ENCODE results near the gene NHSL2. TPM values are rescaled to one million over a fixed set of nuclear protein-coding genes. Genes with fewer than 3 reads are reported as not detected.

NHSL2 gene
- polyA plus RNA-seq, 1 of the 3 experiments (the other 2 are of a cell fraction): 0.61 TPM

DNA sequence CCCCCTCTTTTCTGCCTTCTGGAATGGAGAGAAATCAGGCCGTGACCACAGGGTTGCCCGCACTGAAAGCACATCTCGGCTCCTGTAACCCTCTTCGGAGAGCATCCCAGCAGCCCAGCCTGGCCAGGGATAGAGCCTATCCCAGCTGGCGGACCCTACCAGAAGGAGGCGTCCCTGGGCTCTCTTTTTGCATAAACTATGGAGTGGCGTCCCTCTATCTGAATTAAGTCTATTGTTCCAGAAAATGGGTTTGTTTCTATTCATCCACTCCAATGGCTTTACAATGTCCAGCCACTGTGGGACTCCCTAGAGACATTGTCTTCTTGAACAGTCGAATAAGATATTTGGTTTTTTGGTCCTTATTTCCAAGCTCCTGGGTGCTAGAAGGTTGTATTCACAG is 689 bp upstream of the NHSL2 start:
- H3K4me3 ChIP-seq (ENCODE audit: low read depth in 2 of 2, low read length in 1 of 2): no peak overlapping the region
- no peak overlapping the region for H2AFZ ChIP-seq (ENCODE audit: low read depth)
- H3K27me3 ChIP-seq (ENCODE audit: insufficient read depth): peaks cover 47% of the 10 kb centered on the region
- H3K79me2 ChIP-seq (ENCODE audit: insufficient read depth): no peaks in the 10 kb centered on the region
- TF ChIP-seq TCF12 (IDR thresholded peaks at IDR 0.05) (no peak), FOXJ3 (CRISPR knock-in tag; IDR thresholded peaks at IDR 0.05) (no peak), SMC3 (IDR thresholded peaks at IDR 0.05; ENCODE audit: low read depth, low read length) (no peak), NFIC (IDR thresholded peaks at IDR 0.05; ENCODE audit: borderline replicate concordance) (no peak), MXI1 (IDR thresholded peaks at IDR 0.05; ENCODE audit: low read depth, low read length) (no peak), TEAD4 (IDR thresholded peaks at IDR 0.05; ENCODE audit: borderline replicate concordance, insufficient read depth) (no peak), RCOR1 (IDR thresholded peaks at IDR 0.05; ENCODE audit: low read length) (no peak), YY1 (IDR thresholded peaks at IDR 0.05; ENCODE audit: low read depth) (no peak), RFX5 (IDR thresholded peaks at IDR 0.05; ENCODE audit: low read length) (no peak), GATA2 (CRISPR knock-in tag; IDR thresholded peaks at IDR 0.05) (no peak)
- H3K27ac ChIP-seq (ENCODE audit: low read depth in 2 of 2, low read length in 1 of 2): no peak overlapping the region
- WGBS (ENCODE audit: low lambda C conversion rate): 13% methylated on average over 4 of the region's 8 CpGs
- H3K9me3 ChIP-seq: no peaks in the 10 kb centered on the region
- H3K36me3 ChIP-seq (replicated peaks in 1 of 2; ENCODE audit: control insufficient read depth in 1 of 2, insufficient read depth in 2 of 2, low read length in 1 of 2): no peaks in the 10 kb centered on the region
- H4K20me1 ChIP-seq (ENCODE audit: insufficient read depth): no peaks in the 10 kb centered on the region
- DNase-seq: no peak
- no peak overlapping the region for H3K9ac ChIP-seq
- no peaks in the 10 kb centered on the region for H3K4me1 ChIP-seq (ENCODE audit: control insufficient read depth in 1 of 2, insufficient read depth in 2 of 2, low read depth in 1 of 2, low read length in 1 of 2)
- H3K9me2 ChIP-seq: no peaks in the 10 kb centered on the region
- ChIA-PET POLR2A (no interaction called here), CTCF (interaction anchor here (0.7 to 1.5 kb wide), 5 partner anchors 10 to 135 kb away, joined by 3 to 4 read pairs (median 3); no protein-coding TSS in a partner anchor)
- H3K4me2 ChIP-seq: no peak overlapping the region
- H3F3A ChIP-seq (replicated peaks; ENCODE audit: insufficient read depth): no peaks in the 10 kb centered on the region

DNA sequence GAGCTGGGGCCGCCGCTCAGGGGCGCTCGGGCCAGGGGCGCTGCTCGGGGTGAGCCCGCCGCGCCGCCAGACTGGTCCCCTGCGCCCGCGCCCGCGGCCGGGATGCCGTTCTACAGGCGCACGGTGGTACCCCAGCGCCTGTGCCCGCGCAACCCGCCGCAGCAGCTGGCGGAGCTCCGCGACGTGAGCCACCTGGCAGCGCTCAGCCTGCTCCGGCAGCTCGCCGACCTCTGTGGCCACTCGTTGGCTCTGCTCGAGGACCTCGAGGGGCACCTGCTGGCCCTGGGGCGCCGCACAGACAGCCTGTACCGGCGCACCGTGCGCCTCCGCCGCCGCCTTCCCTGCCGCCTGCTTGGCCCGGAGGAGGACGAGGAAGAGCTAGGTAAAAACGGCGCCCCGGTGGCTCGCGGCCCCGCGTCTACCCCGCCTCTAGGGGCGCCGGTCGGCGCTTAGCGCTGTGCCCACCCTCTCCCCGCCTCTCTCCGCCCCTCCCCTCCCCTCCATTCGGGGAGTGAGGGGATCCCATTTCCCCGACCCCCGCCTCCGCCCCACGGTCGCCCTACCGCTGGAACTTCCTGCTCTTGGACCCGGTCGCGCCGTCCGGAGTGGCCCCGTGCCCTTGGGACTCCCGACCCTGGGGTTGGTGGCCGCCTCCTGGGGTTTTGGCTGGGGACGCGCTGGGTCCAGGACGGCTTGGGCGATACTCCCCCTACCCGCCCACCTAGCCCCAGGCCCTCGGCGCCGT is 513 bp downstream of the NHSL2 start:
- Histone ChIP-seq H3K27me3 (ENCODE audit: insufficient read depth) (peaks cover 47% of the 10 kb centered on the region), H3F3A (replicated peaks; ENCODE audit: insufficient read depth) (no peaks in the 10 kb centered on the region), H3K9ac (no peak overlapping the region), H2AFZ (ENCODE audit: low read depth) (no peak overlapping the region), H3K4me3 (ENCODE audit: low read depth in 2 of 2, low read length in 1 of 2) (no peak overlapping the region; a peak in 1 of 4 replicates), H3K4me2 (no peak overlapping the region), H3K36me3 (replicated peaks in 1 of 2; ENCODE audit: control insufficient read depth in 1 of 2, insufficient read depth in 2 of 2, low read length in 1 of 2) (no peaks in the 10 kb centered on the region), H4K20me1 (ENCODE audit: insufficient read depth) (no peaks in the 10 kb centered on the region), H3K9me2 (no peaks in the 10 kb centered on the region), H3K79me2 (ENCODE audit: insufficient read depth) (no peaks in the 10 kb centered on the region), H3K27ac (ENCODE audit: low read depth in 2 of 2, low read length in 1 of 2) (no peak overlapping the region), H3K4me1 (ENCODE audit: control insufficient read depth in 1 of 2, insufficient read depth in 2 of 2, low read depth in 1 of 2, low read length in 1 of 2) (no peaks in the 10 kb centered on the region), H3K9me3 (no peaks in the 10 kb centered on the region)
- ChIA-PET POLR2A (no interaction called here), CTCF (interaction anchor here (0.8 to 1.5 kb wide), 4 partner anchors 8 to 119 kb away, joined by 3 to 4 read pairs (median 4); no protein-coding TSS in a partner anchor)
- TF ChIP-seq JUND (IDR thresholded peaks at IDR 0.05): no peak
- no peak for TF ChIP-seq CTCF (IDR thresholded peaks at IDR 0.05)
- no peak for TF ChIP-seq FOXM1 (IDR thresholded peaks at IDR 0.05; ENCODE audit: low read depth)
- no peak for TF ChIP-seq RFX5 (IDR thresholded peaks at IDR 0.05; ENCODE audit: low read length)
- TF ChIP-seq FOXJ3 (CRISPR knock-in tag; IDR thresholded peaks at IDR 0.05): no peak
- TF ChIP-seq RAD21 (IDR thresholded peaks at IDR 0.05; ENCODE audit: low read length): no peak
- TF ChIP-seq, protein P1, sequence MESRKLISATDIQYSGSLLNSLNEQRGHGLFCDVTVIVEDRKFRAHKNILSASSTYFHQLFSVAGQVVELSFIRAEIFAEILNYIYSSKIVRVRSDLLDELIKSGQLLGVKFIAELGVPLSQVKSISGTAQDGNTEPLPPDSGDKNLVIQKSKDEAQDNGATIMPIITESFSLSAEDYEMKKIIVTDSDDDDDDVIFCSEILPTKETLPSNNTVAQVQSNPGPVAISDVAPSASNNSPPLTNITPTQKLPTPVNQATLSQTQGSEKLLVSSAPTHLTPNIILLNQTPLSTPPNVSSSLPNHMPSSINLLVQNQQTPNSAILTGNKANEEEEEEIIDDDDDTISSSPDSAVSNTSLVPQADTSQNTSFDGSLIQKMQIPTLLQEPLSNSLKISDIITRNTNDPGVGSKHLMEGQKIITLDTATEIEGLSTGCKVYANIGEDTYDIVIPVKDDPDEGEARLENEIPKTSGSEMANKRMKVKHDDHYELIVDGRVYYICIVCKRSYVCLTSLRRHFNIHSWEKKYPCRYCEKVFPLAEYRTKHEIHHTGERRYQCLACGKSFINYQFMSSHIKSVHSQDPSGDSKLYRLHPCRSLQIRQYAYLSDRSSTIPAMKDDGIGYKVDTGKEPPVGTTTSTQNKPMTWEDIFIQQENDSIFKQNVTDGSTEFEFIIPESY (IDR thresholded peaks at IDR 0.05; ENCODE audit: borderline replicate concordance, low read depth): no peak
- TF ChIP-seq RXRA (IDR thresholded peaks at IDR 0.05; ENCODE audit: borderline replicate concordance, low read depth): no peak
- TF ChIP-seq EP300 (IDR thresholded peaks at IDR 0.05; ENCODE audit: borderline replicate concordance in 1 of 2, low read depth in 1 of 2, low read length in 1 of 2): no peak
- peak; percentile 53 for DNase-seq
- WGBS (ENCODE audit: low lambda C conversion rate): 37% methylated on average over 19 of the region's 85 CpGs
